ENCODE measurements around the gene PCBP3.

Gene PCBP3

DNA sequence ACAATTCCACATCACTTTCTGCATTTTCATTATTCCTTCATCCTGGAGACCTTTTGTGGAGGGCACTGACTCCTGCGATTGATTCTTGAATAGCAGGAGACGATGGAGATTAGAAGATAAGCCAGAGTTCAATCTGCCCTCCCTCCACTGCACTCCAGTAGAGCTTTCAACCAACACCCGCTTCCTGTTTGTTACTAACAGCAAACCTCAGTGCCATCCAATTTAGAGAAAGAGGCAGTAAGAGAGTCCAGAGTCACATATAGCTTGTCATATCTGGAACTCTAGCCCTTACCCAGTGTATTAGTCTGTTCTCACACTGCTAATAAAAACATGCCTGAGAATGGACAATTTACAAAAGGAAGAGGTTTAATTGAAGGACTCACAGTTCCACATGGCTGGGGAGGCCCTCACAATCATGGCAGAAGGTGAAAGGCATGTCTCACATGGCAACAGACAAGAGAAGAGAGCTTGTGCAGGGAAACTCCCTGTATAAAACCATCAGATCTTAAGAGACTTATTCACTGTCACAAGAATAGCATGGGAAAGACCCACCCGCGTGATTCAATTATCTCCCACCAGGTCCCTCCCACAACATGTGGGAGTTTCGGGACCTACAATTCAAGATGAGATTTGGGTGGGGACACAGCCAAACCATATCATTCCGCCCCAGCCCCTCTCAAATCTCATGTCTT is 55.9 kb downstream of the PCBP3 start:
- no peak overlapping the region for H3K4me3 ChIP-seq (ENCODE audit: low read depth, low read length)
- TF ChIP-seq, protein P1, sequence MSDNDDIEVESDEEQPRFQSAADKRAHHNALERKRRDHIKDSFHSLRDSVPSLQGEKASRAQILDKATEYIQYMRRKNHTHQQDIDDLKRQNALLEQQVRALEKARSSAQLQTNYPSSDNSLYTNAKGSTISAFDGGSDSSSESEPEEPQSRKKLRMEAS (IDR thresholded peaks at IDR 0.05; ENCODE audit: low read depth, low read length), result no peak
- TF ChIP-seq MYC (IDR thresholded peaks at IDR 0.05; ENCODE audit: low read depth, low read length) (no peak), POLR2A (IDR thresholded peaks at IDR 0.05; ENCODE audit: extremely low read depth, insufficient read length) (no peak)
- TF ChIP-seq, protein P2, sequence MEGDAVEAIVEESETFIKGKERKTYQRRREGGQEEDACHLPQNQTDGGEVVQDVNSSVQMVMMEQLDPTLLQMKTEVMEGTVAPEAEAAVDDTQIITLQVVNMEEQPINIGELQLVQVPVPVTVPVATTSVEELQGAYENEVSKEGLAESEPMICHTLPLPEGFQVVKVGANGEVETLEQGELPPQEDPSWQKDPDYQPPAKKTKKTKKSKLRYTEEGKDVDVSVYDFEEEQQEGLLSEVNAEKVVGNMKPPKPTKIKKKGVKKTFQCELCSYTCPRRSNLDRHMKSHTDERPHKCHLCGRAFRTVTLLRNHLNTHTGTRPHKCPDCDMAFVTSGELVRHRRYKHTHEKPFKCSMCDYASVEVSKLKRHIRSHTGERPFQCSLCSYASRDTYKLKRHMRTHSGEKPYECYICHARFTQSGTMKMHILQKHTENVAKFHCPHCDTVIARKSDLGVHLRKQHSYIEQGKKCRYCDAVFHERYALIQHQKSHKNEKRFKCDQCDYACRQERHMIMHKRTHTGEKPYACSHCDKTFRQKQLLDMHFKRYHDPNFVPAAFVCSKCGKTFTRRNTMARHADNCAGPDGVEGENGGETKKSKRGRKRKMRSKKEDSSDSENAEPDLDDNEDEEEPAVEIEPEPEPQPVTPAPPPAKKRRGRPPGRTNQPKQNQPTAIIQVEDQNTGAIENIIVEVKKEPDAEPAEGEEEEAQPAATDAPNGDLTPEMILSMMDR (IDR thresholded peaks at IDR 0.05; ENCODE audit: low read depth, low read length), result no peak
- DNase-seq (ENCODE audit: low read depth), result no peak

DNA sequence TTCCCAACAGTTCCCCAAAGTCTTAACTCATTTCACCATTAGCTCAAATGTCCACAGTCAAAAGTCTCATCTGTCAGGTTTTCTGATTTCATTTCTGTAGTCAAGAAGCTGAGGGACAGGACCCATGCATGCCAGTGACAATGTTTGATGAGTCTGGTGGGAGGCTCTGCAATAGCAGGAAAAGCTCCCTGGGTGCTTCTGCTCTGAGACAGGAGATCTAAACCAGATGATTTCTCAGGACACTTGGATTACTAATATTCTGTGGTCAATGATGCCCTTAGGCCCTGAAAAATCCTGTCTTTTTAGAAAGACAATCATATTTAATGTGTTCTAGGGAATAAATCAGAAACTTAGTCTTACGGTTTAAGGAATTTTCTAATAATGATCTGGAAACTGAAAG is 56.4 kb downstream of the PCBP3 start:
- no peak overlapping the region for H3K4me3 ChIP-seq (ENCODE audit: low read depth, low read length)
- no peak for DNase-seq (ENCODE audit: low read depth)
- TF ChIP-seq POLR2A (IDR thresholded peaks at IDR 0.05; ENCODE audit: extremely low read depth, insufficient read length), result no peak
- TF ChIP-seq, protein P1 (IDR thresholded peaks at IDR 0.05; ENCODE audit: low read depth, low read length), result no peak
- no peak for TF ChIP-seq MYC (IDR thresholded peaks at IDR 0.05; ENCODE audit: low read depth, low read length)
- TF ChIP-seq, protein P2 (IDR thresholded peaks at IDR 0.05; ENCODE audit: low read depth, low read length), result no peak

DNA sequence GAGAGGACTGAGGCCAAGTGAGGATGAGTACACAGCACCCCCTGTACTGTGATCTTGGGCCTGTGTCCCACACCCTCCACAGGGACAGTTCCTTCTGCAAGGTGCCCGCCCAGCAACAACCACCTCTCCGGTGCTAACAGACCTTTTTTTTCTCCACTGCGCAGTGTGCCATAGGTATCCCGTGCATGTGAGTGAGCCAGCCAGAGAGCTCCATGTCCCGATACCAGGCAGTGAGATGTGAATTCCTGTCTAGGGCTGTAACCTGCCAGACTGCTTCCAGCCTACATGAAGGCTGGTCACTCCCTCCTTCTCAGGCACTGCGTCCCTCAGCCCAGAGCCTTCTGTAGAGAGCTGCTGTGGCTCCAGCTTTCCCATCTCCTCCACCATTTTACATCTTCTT is 56.9 kb downstream of the PCBP3 start:
- TF ChIP-seq, protein P1 (IDR thresholded peaks at IDR 0.05; ENCODE audit: low read depth, low read length), result no peak
- no peak for TF ChIP-seq POLR2A (IDR thresholded peaks at IDR 0.05; ENCODE audit: extremely low read depth, insufficient read length)
- TF ChIP-seq MYC (IDR thresholded peaks at IDR 0.05; ENCODE audit: low read depth, low read length), result no peak
- TF ChIP-seq, protein P2 (IDR thresholded peaks at IDR 0.05; ENCODE audit: low read depth, low read length), result no peak
- H3K4me3 ChIP-seq (ENCODE audit: low read depth, low read length), result no peak overlapping the region
- DNase-seq (ENCODE audit: low read depth), result no peak

DNA sequence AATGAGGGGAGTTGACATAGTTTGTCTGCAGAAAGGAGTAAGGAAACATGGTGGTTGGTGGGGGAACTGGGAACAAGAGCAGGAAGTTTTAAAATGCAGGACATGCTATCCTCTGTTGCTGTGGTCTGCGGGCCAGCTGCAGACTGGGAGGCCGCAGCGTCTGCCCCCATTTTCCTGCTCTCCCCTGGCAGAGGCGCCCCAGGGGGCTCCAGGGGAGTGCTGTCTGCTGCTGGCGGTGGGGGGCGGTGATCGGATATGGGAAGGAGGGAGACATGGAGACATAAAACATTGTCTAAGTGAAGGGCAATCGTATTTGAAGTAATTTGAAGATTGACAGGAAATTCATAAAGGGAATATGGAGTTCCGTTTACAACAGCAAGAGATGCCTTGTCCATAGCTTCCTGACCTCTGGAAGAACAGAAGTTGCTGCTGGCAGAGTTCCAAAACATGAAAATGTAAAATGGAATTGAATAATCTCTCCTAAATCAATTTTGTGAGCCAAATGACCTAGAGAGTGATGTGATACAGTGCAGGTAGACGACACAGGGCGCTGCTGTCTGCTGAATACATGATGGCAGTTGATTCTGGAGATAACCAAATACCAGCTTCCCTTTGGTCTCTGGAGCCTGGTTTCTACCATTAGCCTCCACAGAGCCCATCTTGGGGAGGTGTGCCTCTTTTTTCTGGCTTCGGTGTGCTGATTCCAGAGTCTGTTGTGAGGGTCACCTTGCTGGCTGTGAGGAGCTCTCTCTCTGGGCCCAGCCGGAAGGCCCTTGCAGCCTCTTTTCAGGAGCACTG is 61.0 kb downstream of the PCBP3 start:
- TF ChIP-seq POLR2A (IDR thresholded peaks at IDR 0.05; ENCODE audit: extremely low read depth, insufficient read length) (no peak), MYC (IDR thresholded peaks at IDR 0.05; ENCODE audit: low read depth, low read length) (no peak)
- TF ChIP-seq, protein P2 (IDR thresholded peaks at IDR 0.05; ENCODE audit: low read depth, low read length), result no peak
- TF ChIP-seq, protein P1 (IDR thresholded peaks at IDR 0.05; ENCODE audit: low read depth, low read length), result no peak
- H3K4me3 ChIP-seq (ENCODE audit: low read depth, low read length), result no peak overlapping the region
- no peak for DNase-seq (ENCODE audit: low read depth)

DNA sequence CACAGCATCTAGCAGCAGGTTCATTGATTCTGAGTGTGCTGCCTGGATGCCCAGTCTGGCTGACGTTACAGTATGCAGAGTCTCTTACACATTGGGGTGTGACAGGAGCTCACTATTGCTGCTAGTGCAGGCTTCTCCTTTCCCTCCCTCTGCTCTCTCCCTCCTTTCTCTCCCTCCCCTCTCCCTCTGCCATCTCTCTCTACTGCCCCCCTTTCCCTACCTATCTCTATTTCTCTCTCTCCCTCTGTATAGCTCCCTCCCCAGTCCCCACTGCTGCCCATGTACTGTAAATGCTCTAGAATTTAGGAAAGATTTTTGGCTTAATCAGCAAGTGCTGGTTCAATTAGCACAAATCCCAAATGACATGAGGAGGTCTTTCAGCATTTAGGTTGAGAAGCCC is 62.8 kb downstream of the PCBP3 start:
- TF ChIP-seq MYC (IDR thresholded peaks at IDR 0.05; ENCODE audit: low read depth, low read length) (no peak), POLR2A (IDR thresholded peaks at IDR 0.05; ENCODE audit: extremely low read depth, insufficient read length) (no peak)
- TF ChIP-seq, protein P2 (IDR thresholded peaks at IDR 0.05; ENCODE audit: low read depth, low read length), result no peak
- TF ChIP-seq, protein P1 (IDR thresholded peaks at IDR 0.05; ENCODE audit: low read depth, low read length), result no peak
- no peak overlapping the region for H3K4me3 ChIP-seq (ENCODE audit: low read depth, low read length)
- no peak for DNase-seq (ENCODE audit: low read depth)
